Measurements from ENCODE around the gene MSH2.
A peak's percentile ranks its signal among the peaks of the same experiment; 100 is the strongest.

Gene MSH2

GRCh38 chr2:47504174-47504810 is 101.3 kb downstream of the MSH2 start:
- H3K4me1 ChIP-seq: peaks cover 82% of the 10 kb centered on the region
- peaks cover 58% of the 10 kb centered on the region for H3K9me3 ChIP-seq
- H4K20me1 ChIP-seq: no peaks in the 10 kb centered on the region
- H3K4me2 ChIP-seq: peak overlapping the region; percentile 77
- H3K4me3 ChIP-seq: peak overlapping the region; percentile 32
- H3K27me3 ChIP-seq: no peaks in the 10 kb centered on the region
- H3K36me3 ChIP-seq: peaks cover 24% of the 10 kb centered on the region
- peak overlapping the region; percentile 68 for H3K9ac ChIP-seq
- peak overlapping the region; percentile 91 for H3K27ac ChIP-seq
- TF ChIP-seq Cebpa-rat (IDR thresholded peaks at IDR 0.05): peak; percentile 77

GRCh38 chr2:47506024-47506423 is 103.1 kb downstream of the MSH2 start:
- H3K4me1 ChIP-seq: peaks cover 92% of the 10 kb centered on the region
- peak overlapping the region; percentile 44; the same call in 1 of the 2 replicates for H3K4me2 ChIP-seq
- peaks cover 7% of the 10 kb centered on the region; the same call in 1 of the 2 replicates for H3K36me3 ChIP-seq
- no peak overlapping the region for H3K9ac ChIP-seq
- no peaks in the 10 kb centered on the region for H3K27me3 ChIP-seq
- H3K27ac ChIP-seq: peak overlapping the region; percentile 59; the same call in 1 of the 2 replicates
- H3K9me3 ChIP-seq: peaks cover 40% of the 10 kb centered on the region
- H4K20me1 ChIP-seq: no peaks in the 10 kb centered on the region
- no peak for TF ChIP-seq Cebpa-rat (IDR thresholded peaks at IDR 0.05)
- 0 out of 2 replicates have a peak overlapping the region, but pooled peaks have one; percentile 11 for H3K4me3 ChIP-seq

GRCh38 chr2:47506436-47506835 is 103.5 kb downstream of the MSH2 start:
- no peaks in the 10 kb centered on the region for H3K27me3 ChIP-seq
- H3K4me2 ChIP-seq: peak overlapping the region; percentile 44
- peaks cover 92% of the 10 kb centered on the region for H3K4me1 ChIP-seq
- peaks cover 7% of the 10 kb centered on the region; the same call in 1 of the 2 replicates for H3K36me3 ChIP-seq
- H4K20me1 ChIP-seq: no peaks in the 10 kb centered on the region
- peaks cover 36% of the 10 kb centered on the region for H3K9me3 ChIP-seq
- TF ChIP-seq Cebpa-rat (IDR thresholded peaks at IDR 0.05): no peak
- H3K27ac ChIP-seq: peak overlapping the region; percentile 59
- H3K9ac ChIP-seq: no peak overlapping the region
- H3K4me3 ChIP-seq: 0 out of 2 replicates have a peak overlapping the region, but pooled peaks have one; percentile 11

- no peak for TF ChIP-seq Cebpa-rat (IDR thresholded peaks at IDR 0.05)
- peaks cover 9% of the 10 kb centered on the region for H3K36me3 ChIP-seq
- peak overlapping the region; percentile 74 for H3K4me2 ChIP-seq
- peaks cover 93% of the 10 kb centered on the region for H3K4me1 ChIP-seq
- H3K9ac ChIP-seq: no peak overlapping the region
- H3K27ac ChIP-seq: peak overlapping the region; percentile 68
- peaks cover 29% of the 10 kb centered on the region for H3K9me3 ChIP-seq
- no peaks in the 10 kb centered on the region for H3K27me3 ChIP-seq
- no peaks in the 10 kb centered on the region for H4K20me1 ChIP-seq
- H3K4me3 ChIP-seq: 0 out of 2 replicates have a peak overlapping the region, but pooled peaks have one; percentile 32
These were observed 105.1 kb downstream of the MSH2 start for GRCh38 chr2:47508080-47508479.

- peak overlapping the region; percentile 74 for H3K4me2 ChIP-seq
- H3K27me3 ChIP-seq: no peaks in the 10 kb centered on the region
- H3K27ac ChIP-seq: peak overlapping the region; percentile 68
- peak overlapping the region; percentile 32; the same call in 1 of the 2 replicates for H3K4me3 ChIP-seq
- peaks cover 90% of the 10 kb centered on the region for H3K4me1 ChIP-seq
- H3K9ac ChIP-seq: no peak overlapping the region
- TF ChIP-seq Cebpa-rat (IDR thresholded peaks at IDR 0.05): no peak
- H3K9me3 ChIP-seq: peaks cover 29% of the 10 kb centered on the region
- no peaks in the 10 kb centered on the region for H4K20me1 ChIP-seq
- peaks cover 9% of the 10 kb centered on the region for H3K36me3 ChIP-seq
These were observed 105.7 kb downstream of the MSH2 start for GRCh38 chr2:47508641-47509040.

- no peak for TF ChIP-seq Cebpa-rat (IDR thresholded peaks at IDR 0.05)
- Histone ChIP-seq H3K4me1 (peaks cover 84% of the 10 kb centered on the region), H3K9me3 (peaks cover 29% of the 10 kb centered on the region), H4K20me1 (no peaks in the 10 kb centered on the region), H3K4me3 (peak overlapping the region; percentile 32), H3K36me3 (peaks cover 9% of the 10 kb centered on the region), H3K4me2 (peak overlapping the region; percentile 74), H3K9ac (0 out of 2 replicates have a peak overlapping the region, but pooled peaks have one; percentile 1), H3K27ac (peak overlapping the region; percentile 68), H3K27me3 (no peaks in the 10 kb centered on the region)
These were observed 106.3 kb downstream of the MSH2 start for GRCh38 chr2:47509250-47509649.

GRCh38 chr2:47509821-47510385 is 106.9 kb downstream of the MSH2 start:
- peak overlapping the region; percentile 74 for H3K4me2 ChIP-seq
- peaks cover 8% of the 10 kb centered on the region for H3K36me3 ChIP-seq
- 0 out of 2 replicates have a peak overlapping the region, but pooled peaks have one; percentile 1 for H3K9ac ChIP-seq
- H3K27me3 ChIP-seq: no peaks in the 10 kb centered on the region
- H3K27ac ChIP-seq: peak overlapping the region; percentile 68
- H3K9me3 ChIP-seq: peaks cover 23% of the 10 kb centered on the region
- H3K4me3 ChIP-seq: peak overlapping the region; percentile 32; the same call in 1 of the 2 replicates
- TF ChIP-seq Cebpa-rat (IDR thresholded peaks at IDR 0.05): no peak
- H3K4me1 ChIP-seq: peaks cover 77% of the 10 kb centered on the region
- no peaks in the 10 kb centered on the region for H4K20me1 ChIP-seq

- peaks cover 81% of the 10 kb centered on the region for H3K4me1 ChIP-seq
These were observed 107.8 kb downstream of the MSH2 start for GRCh38 chr2:47510745-47511144.

GRCh38 chr2:47512581-47513083 is 109.7 kb downstream of the MSH2 start:
- Histone ChIP-seq H3K4me3 (no peak overlapping the region), H3K27ac (peak overlapping the region; percentile 52), H3K36me3 (peaks cover 8% of the 10 kb centered on the region), H3K4me2 (peak overlapping the region; percentile 45), H3K9ac (no peak overlapping the region), H3K9me3 (peaks cover under 1% of the 10 kb centered on the region; the same call in 1 of the 2 replicates), H4K20me1 (no peaks in the 10 kb centered on the region), H3K4me1 (peaks cover 78% of the 10 kb centered on the region), H3K27me3 (no peaks in the 10 kb centered on the region)
- no peak for TF ChIP-seq Cebpa-rat (IDR thresholded peaks at IDR 0.05)

More at GRCh38 chr2:47510745-47511144, 107.8 kb downstream of the MSH2 start:
- Histone ChIP-seq H3K4me3 (no peak overlapping the region), H3K9ac (no peak overlapping the region), H3K9me3 (peaks cover 15% of the 10 kb centered on the region), H3K4me2 (peak overlapping the region; percentile 74), H3K27me3 (no peaks in the 10 kb centered on the region), H3K36me3 (peaks cover 4% of the 10 kb centered on the region), H3K27ac (peak overlapping the region; percentile 68), H4K20me1 (no peaks in the 10 kb centered on the region)
- TF ChIP-seq Cebpa-rat (IDR thresholded peaks at IDR 0.05): no peak

Data from BLaER1 (cell line).